Ishikawa (cell line): ENCODE data around the gene HS6ST2.

ENCODE experiments used
- CEBPB ChIP-seq: IDR thresholded peaks from 2 replicates; pipeline ENCODE4 v1.6.1; 2012
- CREB1 ChIP-seq: IDR thresholded peaks from 2 replicates; pipeline ENCODE4 v1.6.1; 2012; ENCODE audit warnings: low read depth
- EGR1 ChIP-seq: IDR thresholded peaks from 2 replicates; pipeline ENCODE4 v1.6.1; 2012
- EP300 ChIP-seq: IDR thresholded peaks from 2 replicates; pipeline ENCODE4 v1.6.1; 2012; ENCODE audit warnings: borderline replicate concordance
- FOXM1 ChIP-seq: IDR thresholded peaks from 2 replicates; pipeline ENCODE4 v1.6.1; 2012; ENCODE audit warnings: low read depth, borderline replicate concordance
- MAX ChIP-seq: IDR thresholded peaks from 2 replicates; pipeline ENCODE4 v1.6.1; 2012
- RAD21 ChIP-seq: IDR thresholded peaks from 2 replicates; pipeline ENCODE4 v1.6.1; 2012; ENCODE audit warnings: low read depth
- TAF1 ChIP-seq: IDR thresholded peaks from 2 replicates; pipeline ENCODE4 v1.6.1; 2012; ENCODE audit warnings: low read depth, mild to moderate bottlenecking
- TCF12 ChIP-seq: IDR thresholded peaks from 2 replicates; pipeline ENCODE4 v1.6.1; 2012; ENCODE audit warnings: low read depth
- USF1 ChIP-seq: IDR thresholded peaks from 2 replicates; pipeline ENCODE4 v1.6.1; 2012
- YY1 ChIP-seq: IDR thresholded peaks from 2 replicates; pipeline ENCODE4 v1.6.1; 2012; ENCODE audit warnings: low read depth
- TF ChIP-seq, protein P1 (sequence below): IDR thresholded peaks from 2 replicates; pipeline ENCODE4 v1.6.1; 2012; ENCODE audit warnings: low read depth, mild to moderate bottlenecking

DNA sequence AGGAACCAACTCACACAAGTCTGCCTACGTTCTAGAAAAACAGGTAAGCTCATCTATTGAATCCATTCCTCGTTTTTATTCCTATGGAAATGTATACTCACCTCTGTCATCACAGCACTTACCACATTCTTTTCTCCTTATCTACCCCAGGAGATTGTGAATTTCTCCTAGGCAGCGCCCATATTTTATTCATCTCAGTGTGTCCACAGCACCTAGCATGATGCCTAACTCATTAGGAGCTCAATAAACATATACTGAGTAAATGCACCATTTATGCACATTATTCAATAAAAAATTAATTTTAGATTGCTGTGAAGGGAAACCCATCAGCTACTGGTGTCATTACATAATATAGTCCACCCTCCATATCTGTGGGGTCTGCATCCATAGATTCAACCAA is 363.4 kb downstream of the HS6ST2 start:
- TF ChIP-seq TCF12 (no peak), RAD21 (no peak), EP300 (no peak), FOXM1 (no peak), USF1 (no peak), TAF1 (no peak), MAX (no peak), CREB1 (no peak), CEBPB (no peak), EGR1 (no peak), YY1 (no peak)
- TF ChIP-seq, protein P1, sequence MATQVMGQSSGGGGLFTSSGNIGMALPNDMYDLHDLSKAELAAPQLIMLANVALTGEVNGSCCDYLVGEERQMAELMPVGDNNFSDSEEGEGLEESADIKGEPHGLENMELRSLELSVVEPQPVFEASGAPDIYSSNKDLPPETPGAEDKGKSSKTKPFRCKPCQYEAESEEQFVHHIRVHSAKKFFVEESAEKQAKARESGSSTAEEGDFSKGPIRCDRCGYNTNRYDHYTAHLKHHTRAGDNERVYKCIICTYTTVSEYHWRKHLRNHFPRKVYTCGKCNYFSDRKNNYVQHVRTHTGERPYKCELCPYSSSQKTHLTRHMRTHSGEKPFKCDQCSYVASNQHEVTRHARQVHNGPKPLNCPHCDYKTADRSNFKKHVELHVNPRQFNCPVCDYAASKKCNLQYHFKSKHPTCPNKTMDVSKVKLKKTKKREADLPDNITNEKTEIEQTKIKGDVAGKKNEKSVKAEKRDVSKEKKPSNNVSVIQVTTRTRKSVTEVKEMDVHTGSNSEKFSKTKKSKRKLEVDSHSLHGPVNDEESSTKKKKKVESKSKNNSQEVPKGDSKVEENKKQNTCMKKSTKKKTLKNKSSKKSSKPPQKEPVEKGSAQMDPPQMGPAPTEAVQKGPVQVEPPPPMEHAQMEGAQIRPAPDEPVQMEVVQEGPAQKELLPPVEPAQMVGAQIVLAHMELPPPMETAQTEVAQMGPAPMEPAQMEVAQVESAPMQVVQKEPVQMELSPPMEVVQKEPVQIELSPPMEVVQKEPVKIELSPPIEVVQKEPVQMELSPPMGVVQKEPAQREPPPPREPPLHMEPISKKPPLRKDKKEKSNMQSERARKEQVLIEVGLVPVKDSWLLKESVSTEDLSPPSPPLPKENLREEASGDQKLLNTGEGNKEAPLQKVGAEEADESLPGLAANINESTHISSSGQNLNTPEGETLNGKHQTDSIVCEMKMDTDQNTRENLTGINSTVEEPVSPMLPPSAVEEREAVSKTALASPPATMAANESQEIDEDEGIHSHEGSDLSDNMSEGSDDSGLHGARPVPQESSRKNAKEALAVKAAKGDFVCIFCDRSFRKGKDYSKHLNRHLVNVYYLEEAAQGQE = no peak
